ENCODE measurements around the gene CEP170B.

GRCh38 chr14:104877806-104878550 lies 12.9 kb downstream of the CEP170B start:
- TF ChIP-seq CREB5 (CRISPR knock-in tag; IDR thresholded peaks at IDR 0.05; ENCODE audit: low read depth) (no peak), PATZ1 (CRISPR knock-in tag; IDR thresholded peaks at IDR 0.05; ENCODE audit: borderline replicate concordance) (no peak), ZFP3 (CRISPR knock-in tag; IDR thresholded peaks at IDR 0.05) (no peak), ZNF565 (CRISPR knock-in tag; conservative IDR thresholded peaks at IDR 0.05; ENCODE audit: low read depth) (no peak), ZNF70 (CRISPR knock-in tag; IDR thresholded peaks at IDR 0.05) (no peak), RARB (CRISPR knock-in tag; IDR thresholded peaks at IDR 0.05) (no peak), ISL1 (CRISPR knock-in tag; IDR thresholded peaks at IDR 0.05) (no peak), TOX (CRISPR knock-in tag; IDR thresholded peaks at IDR 0.05; ENCODE audit: borderline replicate concordance) (no peak), ARNTL (CRISPR knock-in tag; IDR thresholded peaks at IDR 0.05; ENCODE audit: borderline replicate concordance, low read depth) (no peak), ZNF8 (CRISPR knock-in tag; IDR thresholded peaks at IDR 0.05) (no peak), POU6F1 (CRISPR knock-in tag; IDR thresholded peaks at IDR 0.05; ENCODE audit: borderline replicate concordance, low read depth) (no peak)

Data from SK-N-SH treated with all-trans-retinoic acid at 6 μM for 48 hours (cell line).